ENCODE measurements around the gene NR2E3.

GRCh38 chr15:71821547-71822129 is 11.3 kb downstream of the NR2E3 start:
- TF ChIP-seq EZH2 (IDR thresholded peaks at IDR 0.05; ENCODE audit: insufficient read depth, poor library complexity, severe bottlenecking) (no peak), EZH2phosphoT487 (IDR thresholded peaks at IDR 0.05; ENCODE audit: insufficient read depth, low read depth) (no peak)
